B cell (primary cell): ENCODE data around the gene MIS18A. TPM values are rescaled to one million over a fixed set of nuclear protein-coding genes. Genes with fewer than 3 reads are reported as not detected.

ENCODE experiments used
- ATAC-seq: fragments of 200-7000 bp; cut with Tn5 transposase; one replicate; pipeline ENCODE4 v1.10.0; 2021; ENCODE audit warnings: low read depth, mild to moderate bottlenecking, moderate number of reproducible peaks, moderate library complexity
- CTCF ChIA-PET: fragments of 350-600 bp; sonication (Branson Sonifier 250); formaldehyde crosslinking; loops from one replicate; lab custom pipeline; 2021; ENCODE audit warnings: antibody characterized with exemption, inconsistent platforms; lab: Charles Lee
- POLR2A ChIA-PET: fragments of 350-600 bp; sonication (Branson Sonifier 250); formaldehyde crosslinking; loops from one replicate; lab custom pipeline; 2021; ENCODE audit warnings: antibody characterized with exemption; lab: Charles Lee
- DNase-seq: peaks from one replicate; pipeline ENCODE4 v3.0.0; 2013
- H2AFZ ChIP-seq: 2 replicates; pipeline ENCODE4 v1.6.1; 2012; ENCODE audit warnings: mild to moderate bottlenecking, low read depth, low read length; ENCODE audit not compliant: insufficient read depth, poor library complexity, severe bottlenecking
- H3K27ac ChIP-seq, 2 donors: 1 replicate in 1 of 2; 2 replicates in 1 of 2; pipeline ENCODE4 v1.5.1; 2012 to 2013; ENCODE audit warnings: low read length in 2 of 2, mild to moderate bottlenecking in 2 of 2, moderate library complexity in 1 of 2
- H3K27me3 ChIP-seq, 4 experiments: fragments of 200-600 bp in 1 of 4; sonication (generic) in 1 of 4; replicated peaks in 1 of 4; 1 replicate in 2 of 4; 2 replicates in 2 of 4; pipeline versions ENCODE4 v1.6.1 to v1.7.0; 2013 to 2016; ENCODE audit warnings: low read length in 3 of 4, mild to moderate bottlenecking in 2 of 4, mixed read lengths in 1 of 4, moderate library complexity in 1 of 4; ENCODE audit not compliant: insufficient read depth in 4 of 4, control insufficient read depth in 3 of 4; ENCODE audit errors: control extremely low read depth in 1 of 4
- H3K36me3 ChIP-seq, 2 experiments: replicated peaks in 1 of 2; 1 replicate in 1 of 2; 2 replicates in 1 of 2; pipeline versions ENCODE4 v1.6.1 to v1.7.1; 2013; ENCODE audit warnings: low read length in 1 of 2; ENCODE audit not compliant: insufficient read depth in 2 of 2, control insufficient read depth in 1 of 2; ENCODE audit errors: control extremely low read depth in 1 of 2, extremely low read depth in 1 of 2
- H3K4me1 ChIP-seq, 2 donors: fragments of 200-600 bp in 1 of 2; sonication (generic) in 1 of 2; 1 replicate in 1 of 2; 2 replicates in 1 of 2; pipeline versions ENCODE4 v1.5.1 to v1.6.1; 2013 to 2017; ENCODE audit warnings: low read length in 2 of 2; ENCODE audit not compliant: control insufficient read depth in 2 of 2, insufficient read depth in 2 of 2
- H3K4me2 ChIP-seq: replicated peaks from 2 replicates; pipeline ENCODE3; 2012; ENCODE audit warnings: mild to moderate bottlenecking, low read depth, low read length; ENCODE audit not compliant: poor library complexity, severe bottlenecking
- H3K4me3 ChIP-seq, 5 experiments: fragments of 200-600 bp in 1 of 5; sonication (generic) in 1 of 5; 1 replicate in 3 of 5; 2 replicates in 2 of 5; pipeline versions ENCODE4 v1.5.1 to v1.7.0; 2011 to 2016; ENCODE audit warnings: low read length in 4 of 5, mild to moderate bottlenecking in 4 of 5, low read depth in 2 of 5, control low read depth in 1 of 5, moderate library complexity in 1 of 5; ENCODE audit not compliant: insufficient read depth in 1 of 5; ENCODE audit errors: control extremely low read depth in 1 of 5, extremely low read depth in 1 of 5
- H3K79me2 ChIP-seq: fragments of 200-600 bp; sonication (generic); one replicate; pipeline ENCODE4 v1.6.0; 2016; ENCODE audit warnings: low read length; ENCODE audit not compliant: control insufficient read depth, insufficient read depth
- H3K9ac ChIP-seq: fragments of 200-600 bp; sonication (generic); 2 replicates; pipeline ENCODE4 v1.6.1; 2017; ENCODE audit warnings: mild to moderate bottlenecking, low read length, moderate library complexity
- H3K9me3 ChIP-seq, 3 donors: one replicate each; pipeline versions ENCODE4 v1.6.1 to v1.7.1; 2013; ENCODE audit warnings: low read length in 2 of 3; ENCODE audit not compliant: control insufficient read depth in 2 of 3, insufficient read depth in 1 of 3; ENCODE audit errors: control extremely low read depth in 1 of 3
- H4K20me1 ChIP-seq: 2 replicates; pipeline ENCODE4 v1.6.0; 2012; ENCODE audit warnings: mild to moderate bottlenecking, low read length; ENCODE audit not compliant: insufficient read depth, control insufficient read depth, poor library complexity, severe bottlenecking
- H3K27ac Mint-ChIP-seq: one replicate; pipeline ENCODE4 v1.8.0; 2021; ENCODE audit warnings: mixed read lengths
- H3K27me3 Mint-ChIP-seq: one replicate; pipeline ENCODE4 v1.8.0; 2021; ENCODE audit warnings: mixed read lengths
- H3K4me1 Mint-ChIP-seq: one replicate; pipeline ENCODE4 v1.8.0; 2021; ENCODE audit warnings: mixed read lengths
- H3K4me3 Mint-ChIP-seq: one replicate; pipeline ENCODE4 v1.8.0; 2021; ENCODE audit warnings: mixed read lengths
- H3K9me3 Mint-ChIP-seq: one replicate; pipeline ENCODE4 v1.8.0; 2022; ENCODE audit warnings: mixed read lengths; ENCODE audit not compliant: insufficient read depth
- EZH2 ChIP-seq: IDR thresholded peaks from 2 replicates; pipeline ENCODE4 v1.6.1; 2012; ENCODE audit warnings: borderline replicate concordance, low read depth, mild to moderate bottlenecking, moderate library complexity, low read length; ENCODE audit not compliant: insufficient read depth, poor library complexity, severe bottlenecking
- WGBS: methylation state at CpG from one replicate; pipeline ENCODE4 v1.1.5; 2013; ENCODE audit warnings: missing lambda C conversion rate; ENCODE audit not compliant: insufficient coverage; 5-methylcytosine and 5-hydroxymethylcytosine counted together
- intact Hi-C: fragments of 100-400 bp; cut with micrococcal nuclease; formaldehyde crosslinking; loops from one replicate; pipeline ENCODE4 v1.10.0; 2022
- polyA plus RNA-seq: library from polyadenylated mRNA; depleted of rRNA; stranded (reverse); fragments of >200 nt; gene quantifications from 2 replicates; pipeline ENCODE4 v1.2.3, GENCODE V29; 2012
- total RNA-seq, 2 donors: library from RNA; stranded (reverse); fragments of 120-200 nt in 1 of 2; gene quantifications; 1 replicate in 1 of 2; 2 replicates in 1 of 2; pipeline versions ENCODE4 v1.2.3 to v1.2.4, GENCODE V29; 2013 to 2022
- TF ChIP-seq, protein P1 (sequence below): fragments of 200-600 bp; IDR thresholded peaks from one replicate; pipeline ENCODE4 v1.8.0; 2022; ENCODE audit warnings: antibody characterized with exemption, mild to moderate bottlenecking

MIS18A gene
- total and polyA plus RNA-seq, 2 donors (not counting 1 experiment from before 2014, with no cell fraction given): 4.0 to 10.4 TPM

DNA sequence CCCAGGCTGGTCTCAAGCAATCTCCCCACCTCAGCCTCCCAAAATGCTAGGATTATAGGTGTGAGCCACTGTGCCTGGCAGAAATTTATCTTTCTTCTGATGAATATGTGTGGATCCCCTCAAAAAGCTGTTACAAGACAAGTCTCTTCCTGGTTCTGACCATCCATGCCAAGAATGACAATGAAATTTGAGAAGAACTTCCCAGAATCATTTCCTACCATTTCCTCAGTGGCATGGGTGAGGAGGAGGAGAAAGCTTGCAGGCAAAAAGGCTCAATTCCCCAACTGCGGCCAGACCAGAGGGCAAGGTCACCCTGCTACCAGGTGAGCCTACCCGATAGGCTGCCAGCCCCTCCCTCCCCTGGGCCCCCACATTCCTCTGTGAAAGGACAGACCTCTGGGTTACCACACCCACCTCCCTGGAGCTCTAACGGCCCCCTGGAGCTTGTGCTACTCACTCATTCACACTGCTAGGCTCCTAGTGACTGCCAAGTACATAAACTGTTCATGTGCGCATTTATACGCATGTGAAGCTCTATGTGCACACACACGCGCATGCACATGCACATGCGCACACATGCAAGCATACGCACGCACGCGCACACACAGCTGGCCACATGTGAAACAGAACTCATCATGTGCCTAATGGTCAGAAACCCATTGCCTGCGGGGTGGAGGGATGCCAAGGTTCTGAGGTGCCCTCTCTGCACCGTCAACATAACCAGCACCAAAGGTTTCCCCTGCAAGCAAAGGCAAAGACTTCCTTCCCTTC is 36.8 kb upstream of the MIS18A start:
- H3K79me2 ChIP-seq: no peaks in the 10 kb centered on the region
- TF ChIP-seq, protein P1, sequence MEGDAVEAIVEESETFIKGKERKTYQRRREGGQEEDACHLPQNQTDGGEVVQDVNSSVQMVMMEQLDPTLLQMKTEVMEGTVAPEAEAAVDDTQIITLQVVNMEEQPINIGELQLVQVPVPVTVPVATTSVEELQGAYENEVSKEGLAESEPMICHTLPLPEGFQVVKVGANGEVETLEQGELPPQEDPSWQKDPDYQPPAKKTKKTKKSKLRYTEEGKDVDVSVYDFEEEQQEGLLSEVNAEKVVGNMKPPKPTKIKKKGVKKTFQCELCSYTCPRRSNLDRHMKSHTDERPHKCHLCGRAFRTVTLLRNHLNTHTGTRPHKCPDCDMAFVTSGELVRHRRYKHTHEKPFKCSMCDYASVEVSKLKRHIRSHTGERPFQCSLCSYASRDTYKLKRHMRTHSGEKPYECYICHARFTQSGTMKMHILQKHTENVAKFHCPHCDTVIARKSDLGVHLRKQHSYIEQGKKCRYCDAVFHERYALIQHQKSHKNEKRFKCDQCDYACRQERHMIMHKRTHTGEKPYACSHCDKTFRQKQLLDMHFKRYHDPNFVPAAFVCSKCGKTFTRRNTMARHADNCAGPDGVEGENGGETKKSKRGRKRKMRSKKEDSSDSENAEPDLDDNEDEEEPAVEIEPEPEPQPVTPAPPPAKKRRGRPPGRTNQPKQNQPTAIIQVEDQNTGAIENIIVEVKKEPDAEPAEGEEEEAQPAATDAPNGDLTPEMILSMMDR: no peak
- no peak for TF ChIP-seq EZH2
- H4K20me1 ChIP-seq: no peaks in the 10 kb centered on the region
- CTCF ChIA-PET: no interaction called here
- no peak overlapping the region for H3K4me2 ChIP-seq
- no peaks in the 10 kb centered on the region for H3K9me3 Mint-ChIP-seq
- DNase-seq: no peak
- H3K27ac Mint-ChIP-seq: no peak overlapping the region
- POLR2A ChIA-PET: no interaction called here
- H2AFZ ChIP-seq: no peak overlapping the region
- peaks cover 0 to 4% (median 0%) of the 10 kb centered on the region in 3 donors for H3K9me3 ChIP-seq
- H3K27ac ChIP-seq: no peak overlapping the region
- no peak for ATAC-seq
- intact Hi-C loops: no loop called here
- peaks cover 0 to 77% of the 10 kb centered on the region in 2 experiments for H3K36me3 ChIP-seq
- no peak overlapping the region for H3K4me3 Mint-ChIP-seq
- H3K4me1 Mint-ChIP-seq: no peaks in the 10 kb centered on the region
- H3K9ac ChIP-seq: no peak overlapping the region
- H3K4me3 ChIP-seq: no peak overlapping the region
- H3K4me1 ChIP-seq: no peaks in the 10 kb centered on the region
- 98% methylated on average over 14 of the region's 14 CpGs for whole genome bisulfite sequencing
- no peaks in the 10 kb centered on the region for H3K27me3 Mint-ChIP-seq
- H3K27me3 ChIP-seq: no peaks in the 10 kb centered on the region

DNA sequence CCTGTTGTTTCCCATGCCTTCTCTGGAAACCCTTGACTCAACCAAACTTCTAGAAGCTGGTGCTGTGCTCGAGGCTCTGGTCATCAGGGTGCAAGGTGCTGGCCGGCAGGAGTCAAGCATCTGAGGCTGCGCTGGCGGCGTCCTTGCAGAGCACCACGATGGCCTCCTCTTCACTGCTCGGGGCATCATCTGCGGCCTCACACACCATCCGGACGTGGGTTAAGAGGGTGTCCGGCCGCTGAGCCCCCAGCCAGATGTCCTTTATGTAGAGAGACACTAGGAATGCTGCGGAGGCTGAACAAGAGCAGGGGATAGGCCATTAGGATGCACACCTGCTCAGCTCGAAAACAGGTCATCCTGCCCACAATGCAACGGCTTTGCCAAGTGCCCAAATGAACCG is 36.0 kb upstream of the MIS18A start:
- no peak for ATAC-seq
- no peaks in the 10 kb centered on the region for H3K4me1 Mint-ChIP-seq
- no peak for DNase-seq
- no peak overlapping the region for H2AFZ ChIP-seq
- peaks cover 0 to 4% (median 0%) of the 10 kb centered on the region in 3 donors for H3K9me3 ChIP-seq
- H3K9me3 Mint-ChIP-seq: no peaks in the 10 kb centered on the region
- H3K36me3 ChIP-seq: peaks cover 0 to 69% of the 10 kb centered on the region in 2 experiments
- H4K20me1 ChIP-seq: no peaks in the 10 kb centered on the region
- no peak overlapping the region for H3K4me3 Mint-ChIP-seq
- H3K79me2 ChIP-seq: no peaks in the 10 kb centered on the region
- TF ChIP-seq, protein P1: no peak
- no peak for TF ChIP-seq EZH2
- ChIA-PET CTCF (no interaction called here), POLR2A (no interaction called here)
- no peaks in the 10 kb centered on the region for H3K27me3 Mint-ChIP-seq
- H3K9ac ChIP-seq: no peak overlapping the region
- H3K27ac ChIP-seq: no peak overlapping the region
- over 99% methylated on average over 14 of the region's 16 CpGs for WGBS
- no peaks in the 10 kb centered on the region for H3K4me1 ChIP-seq
- no peak overlapping the region for H3K27ac Mint-ChIP-seq
- H3K27me3 ChIP-seq: no peaks in the 10 kb centered on the region
- H3K4me2 ChIP-seq: no peak overlapping the region
- H3K4me3 ChIP-seq: no peak overlapping the region
- intact Hi-C loops: no loop called here
